H1 (cell line): ENCODE measurements around the gene ASTN2. TPM values are rescaled to one million over a fixed set of nuclear protein-coding genes. Genes with fewer than 3 reads are reported as not detected.

Experiments used
- CTCF ChIA-PET: fragments of 300-600 bp; sonication (Branson Sonifier 250); formaldehyde crosslinking; loops from one replicate; lab custom pipeline; 2021; ENCODE audit not compliant: partially characterized antibody; lab: Charles Lee
- POLR2A ChIA-PET: fragments of 300-600 bp; sonication (Branson Sonifier 250); formaldehyde crosslinking; loops from one replicate; lab custom pipeline; 2021; ENCODE audit warnings: inconsistent platforms; ENCODE audit not compliant: partially characterized antibody; lab: Charles Lee
- DNase-seq, 2 experiments: peaks; one replicate each; pipeline versions ENCODE4 v3.0.0 to v3.0.0-alpha.2; 2010 to 2022; ENCODE audit warnings: low spot score in 2 of 2, low read depth in 1 of 2, mixed read lengths in 1 of 2
- FAIRE-seq: peaks from 2 replicates; lab custom pipeline; 2011; peaks lifted over from hg19 to GRCh38; lab: Jason Lieb, UNC
- H2AFZ ChIP-seq: 2 replicates; pipeline ENCODE4 v1.8.1; 2012; ENCODE audit warnings: low read length, inconsistent platforms
- H2AK5ac ChIP-seq: 2 replicates; pipeline ENCODE4 v1.6.1; 2013; ENCODE audit warnings: low read depth, low read length
- H2BK120ac ChIP-seq: replicated peaks from 2 replicates; pipeline ENCODE3; 2013; ENCODE audit warnings: low read depth, low read length, inconsistent platforms
- H2BK12ac ChIP-seq: 2 replicates; pipeline ENCODE4 v1.6.1; 2013; ENCODE audit warnings: low read depth, low read length
- H2BK15ac ChIP-seq: 2 replicates; pipeline ENCODE4 v1.6.1; 2013; ENCODE audit warnings: low read length
- H2BK20ac ChIP-seq: 2 replicates; pipeline ENCODE4 v1.6.1; 2013; ENCODE audit warnings: low read length
- H2BK5ac ChIP-seq: 2 replicates; pipeline ENCODE4 v1.6.1; 2013; ENCODE audit warnings: low read depth, low read length
- H3K14ac ChIP-seq: 2 replicates; pipeline ENCODE4 v1.6.1; 2013; ENCODE audit warnings: inconsistent platforms; ENCODE audit not compliant: insufficient read length
- H3K18ac ChIP-seq: 2 replicates; pipeline ENCODE4 v1.6.1; 2013; ENCODE audit warnings: low read length; ENCODE audit errors: extremely low read depth
- H3K23ac ChIP-seq: 2 replicates; pipeline ENCODE4 v1.6.1; 2013; ENCODE audit warnings: inconsistent platforms; ENCODE audit not compliant: insufficient read length
- H3K23me2 ChIP-seq: 2 replicates; pipeline ENCODE4 v1.6.1; 2013; ENCODE audit warnings: low read depth, low read length
- H3K27ac ChIP-seq: 2 replicates; pipeline ENCODE4 v1.6.1; 2011; ENCODE audit warnings: low read depth, low read length, inconsistent platforms
- H3K27me3 ChIP-seq, 4 experiments: replicated peaks in 1 of 4; 1 replicate in 1 of 4; 2 replicates in 3 of 4; pipeline versions ENCODE4 v1.6.1 to v1.8.1; 2011 to 2013; ENCODE audit warnings: low read length in 3 of 4, mild to moderate bottlenecking in 3 of 4, inconsistent platforms in 2 of 4, mixed read lengths in 2 of 4, moderate library complexity in 1 of 4; ENCODE audit not compliant: control insufficient read depth in 3 of 4, insufficient read depth in 3 of 4; ENCODE audit errors: extremely low read depth in 1 of 4
- H3K36me3 ChIP-seq, 4 experiments: 2 replicates each; pipeline versions ENCODE4 v1.6.1 to v1.8.1; 2011 to 2013; ENCODE audit warnings: mild to moderate bottlenecking in 4 of 4, low read length in 3 of 4, moderate library complexity in 2 of 4, control low read depth in 1 of 4, inconsistent platforms in 1 of 4; ENCODE audit not compliant: insufficient read depth in 4 of 4, control insufficient read depth in 2 of 4
- H3K4ac ChIP-seq: replicated peaks from 2 replicates; pipeline ENCODE3; 2013; ENCODE audit warnings: low read length, low read depth, mixed read lengths, inconsistent platforms; ENCODE audit not compliant: insufficient read length
- H3K4me1 ChIP-seq, 4 experiments: replicated peaks in 1 of 4; 1 replicate in 1 of 4; 2 replicates in 3 of 4; pipeline versions ENCODE4 v1.6.1 to v1.8.1; 2011 to 2013; ENCODE audit warnings: low read length in 3 of 4, inconsistent platforms in 2 of 4, mixed read lengths in 1 of 4; ENCODE audit not compliant: insufficient read depth in 4 of 4, control insufficient read depth in 3 of 4
- H3K4me2 ChIP-seq, 2 experiments: 2 replicates each; pipeline versions ENCODE4 v1.6.1 to v1.8.1; 2011 to 2013; ENCODE audit warnings: low read depth in 2 of 2, low read length in 2 of 2, control low read depth in 1 of 2, inconsistent platforms in 1 of 2, mild to moderate bottlenecking in 1 of 2; ENCODE audit not compliant: insufficient read depth in 1 of 2
- H3K4me3 ChIP-seq, 4 experiments: fragments of 200-600, 300-600 bp in 1 of 4; sonication (generic), shearing (Covaris generic), sonication (Bioruptor Twin) in 1 of 4; 2 replicates each; pipeline versions ENCODE4 v1.5.1 to v1.8.1; 2011 to 2016; ENCODE audit warnings: low read length in 4 of 4, low read depth in 3 of 4, control low read depth in 2 of 4, inconsistent platforms in 2 of 4, mild to moderate bottlenecking in 2 of 4, mixed read lengths in 1 of 4, moderate library complexity in 1 of 4; ENCODE audit not compliant: insufficient read depth in 2 of 4; ENCODE audit errors: extremely low read depth in 1 of 4
- H3K56ac ChIP-seq: replicated peaks from 2 replicates; pipeline ENCODE3; 2013; ENCODE audit warnings: low read depth, mild to moderate bottlenecking, mixed read lengths, low read length, inconsistent platforms; ENCODE audit not compliant: insufficient read length
- H3K79me1 ChIP-seq: 2 replicates; pipeline ENCODE4 v1.6.1; 2013; ENCODE audit warnings: low read depth, low read length, control low read depth
- H3K79me2 ChIP-seq, 2 experiments: 2 replicates each; pipeline versions ENCODE4 v1.6.1 to v1.8.1; 2012 to 2013; ENCODE audit warnings: low read length in 2 of 2, mild to moderate bottlenecking in 2 of 2, inconsistent platforms in 1 of 2; ENCODE audit not compliant: insufficient read depth in 2 of 2, control insufficient read depth in 1 of 2
- H3K9ac ChIP-seq, 4 experiments: replicated peaks in 1 of 4; 1 replicate in 1 of 4; 2 replicates in 3 of 4; pipeline versions ENCODE4 v1.6.1 to v1.8.1; 2011 to 2013; ENCODE audit warnings: low read depth in 3 of 4, low read length in 3 of 4, control low read depth in 2 of 4, mild to moderate bottlenecking in 2 of 4, moderate library complexity in 2 of 4, inconsistent platforms in 1 of 4; ENCODE audit errors: extremely low read depth in 1 of 4
- H3K9me3 ChIP-seq, 2 experiments: 2 replicates each; pipeline versions ENCODE4 v1.6.1 to v1.8.1; 2012 to 2013; ENCODE audit warnings: mild to moderate bottlenecking in 2 of 2, moderate library complexity in 2 of 2, control low read depth in 1 of 2, inconsistent platforms in 1 of 2, low read depth in 1 of 2, low read length in 1 of 2, mixed read lengths in 1 of 2; ENCODE audit not compliant: insufficient read depth in 2 of 2
- H4K20me1 ChIP-seq, 2 experiments: replicated peaks in 1 of 2; 2 replicates each; pipeline versions ENCODE3 to v1.8.1; 2011 to 2013; ENCODE audit warnings: inconsistent platforms in 2 of 2, low read length in 2 of 2, mild to moderate bottlenecking in 1 of 2; ENCODE audit not compliant: insufficient read depth in 2 of 2, control insufficient read depth in 1 of 2
- H4K5ac ChIP-seq: 2 replicates; pipeline ENCODE4 v1.6.1; 2013; ENCODE audit warnings: low read length, low read depth, mixed read lengths, inconsistent platforms; ENCODE audit not compliant: insufficient read length
- H4K8ac ChIP-seq: 2 replicates; pipeline ENCODE4 v1.8.0; 2013; ENCODE audit warnings: mild to moderate bottlenecking, moderate library complexity, low read length, inconsistent platforms; ENCODE audit not compliant: insufficient read depth; ENCODE audit errors: extremely low read depth
- H4K91ac ChIP-seq: replicated peaks from 2 replicates; pipeline ENCODE3; 2013; ENCODE audit warnings: low read length, mixed read lengths, inconsistent platforms; ENCODE audit not compliant: insufficient read length
- ATF3 ChIP-seq: IDR thresholded peaks from 2 replicates; pipeline ENCODE4 v1.6.1; 2011; ENCODE audit warnings: low read depth, mild to moderate bottlenecking, low read length; ENCODE audit not compliant: insufficient read depth
- BACH1 ChIP-seq: IDR thresholded peaks from 2 replicates; pipeline ENCODE4 v1.6.1; 2012; ENCODE audit warnings: low read length, improper control_type of control experiment
- BRCA1 ChIP-seq: IDR thresholded peaks from 2 replicates; pipeline ENCODE4 v1.6.1; 2012; ENCODE audit warnings: low read depth, low read length, improper control_type of control experiment
- CBX5 ChIP-seq: fragments of 300-800, 300-1000 bp; sonication (generic); IDR thresholded peaks from 2 replicates; pipeline ENCODE4 v1.7.1; 2016; ENCODE audit warnings: antibody characterized with exemption, low read length, low read depth
- CBX8 ChIP-seq: fragments of 300-800, 300-1000 bp; sonication (generic); IDR thresholded peaks from 2 replicates; pipeline ENCODE4 v1.7.1; 2016; ENCODE audit warnings: low read depth, low read length, borderline replicate concordance
- CEBPB ChIP-seq: IDR thresholded peaks from 2 replicates; pipeline ENCODE4 v1.6.1; 2012; ENCODE audit warnings: low read depth, low read length
- EGR1 ChIP-seq: IDR thresholded peaks from 2 replicates; pipeline ENCODE4 v1.6.1; 2011; ENCODE audit warnings: low read depth, low read length, borderline replicate concordance
- GABPA ChIP-seq: IDR thresholded peaks from 2 replicates; pipeline ENCODE4 v1.6.1; 2011; ENCODE audit warnings: mild to moderate bottlenecking, low read length, moderate library complexity, borderline replicate concordance; ENCODE audit not compliant: insufficient read depth
- NRF1 ChIP-seq: IDR thresholded peaks from 2 replicates; pipeline ENCODE4 v1.6.1; 2011; ENCODE audit warnings: mild to moderate bottlenecking, low read depth, low read length, improper control_type of control experiment
- PHF8 ChIP-seq: fragments of 200-600 bp; sonication (generic); conservative IDR thresholded peaks from 2 replicates; pipeline ENCODE4 v1.7.1; 2012; ENCODE audit warnings: low read depth, mild to moderate bottlenecking, inconsistent platforms, low read length, moderate library complexity
- RNF2 ChIP-seq: fragments of 200-900, 300-1000 bp; sonication (generic); IDR thresholded peaks from 2 replicates; pipeline ENCODE4 v1.7.1; 2016; ENCODE audit warnings: borderline replicate concordance, low read depth, mild to moderate bottlenecking, antibody characterized with exemption, low read length; ENCODE audit not compliant: poor library complexity, severe bottlenecking; ENCODE audit errors: missing control alignments
- SIX5 ChIP-seq: IDR thresholded peaks from 2 replicates; pipeline ENCODE4 v1.6.1; 2011; ENCODE audit warnings: mild to moderate bottlenecking, low read depth, low read length
- ZNF274 ChIP-seq: IDR thresholded peaks from 2 replicates; pipeline ENCODE4 v1.7.0; 2012; ENCODE audit warnings: low read length, borderline replicate concordance; ENCODE audit errors: extremely low read depth
- WGBS, 2 experiments: shearing (Covaris generic) in 1 of 2; methylation state at CpG; one replicate each; pipeline versions ENCODE4 v1.1.6 to v1.1.7; 2013 to 2015; ENCODE audit warnings: low lambda C conversion rate in 2 of 2, mixed read lengths in 2 of 2, inconsistent platforms in 1 of 2, low coverage in 1 of 2, missing lambda C conversion rate in 1 of 2; ENCODE audit not compliant: insufficient replicate concordance in 2 of 2, insufficient coverage in 1 of 2, insufficient read length in 1 of 2; ENCODE audit errors: extremely low coverage in 1 of 2, missing lambda C conversion rate in 1 of 2; 5-methylcytosine and 5-hydroxymethylcytosine counted together
- polyA plus RNA-seq, 7 experiments: library from polyadenylated mRNA; depleted of rRNA in 3 of 7; stranded (reverse) in 5 of 7; unstranded in 2 of 7; fragments of >200 nt in 5 of 7; fragments of 200-250 nt in 2 of 7; gene quantifications; 1 replicate in 5 of 7; 2 replicates in 1 of 7; 4 replicates in 1 of 7; pipeline versions ENCODE4 v1.2.1 to v1.2.3, GENCODE V29; 2011 to 2013; ENCODE audit warnings: missing spikeins in 2 of 7, mixed read lengths in 2 of 7
- total RNA-seq: library from RNA; stranded (reverse); fragmentation: NEBNext Ultra II Directional; extraction: Animal tissue kit (Norgen Biotek cat#: 25700); gene quantifications from 2 replicates; pipeline ENCODE4 v1.2.1, GENCODE V29; 2021

Gene ASTN2
- total and polyA plus RNA-seq, 2 of the 8 experiments (the other 6 are each of a cell fraction or from before 2014, with no cell fraction given) = 8.2 to 13.7 TPM

GRCh38 chr9:116488373-116488772 is 926.5 kb downstream of the ASTN2 start:
- no peak overlapping the region for H2BK20ac ChIP-seq
- no peaks in the 10 kb centered on the region for H4K20me1 ChIP-seq
- H3K23ac ChIP-seq = no peak overlapping the region
- no peaks in the 10 kb centered on the region for H3K27me3 ChIP-seq
- H2BK12ac ChIP-seq = no peak overlapping the region
- H3K79me1 ChIP-seq = no peaks in the 10 kb centered on the region
- H3K4me1 ChIP-seq = peaks cover 0 to 4% (median 0%) of the 10 kb centered on the region in 4 experiments; a peak in 1 of 7 replicates
- ChIA-PET CTCF (interaction anchor here (0.7 to 7.9 kb wide), 3 partner anchors 6 to 336 kb away, joined by 3 to 51 read pairs (median 3); no protein-coding TSS in a partner anchor), POLR2A (no interaction called here)
- no peak overlapping the region for H4K8ac ChIP-seq
- no peak overlapping the region for H3K18ac ChIP-seq
- no peak overlapping the region for H3K4ac ChIP-seq
- H3K27ac ChIP-seq = no peak overlapping the region
- no peaks in the 10 kb centered on the region for H3K36me3 ChIP-seq
- H3K79me2 ChIP-seq = no peaks in the 10 kb centered on the region
- H4K91ac ChIP-seq = no peak overlapping the region
- FAIRE-seq = no peak
- TF ChIP-seq ATF3 (no peak), CEBPB (no peak), CBX8 (no peak), BACH1 (no peak), BRCA1 (no peak), SIX5 (no peak), ZNF274 (no peak), EGR1 (no peak), GABPA (no peak), NRF1 (no peak), RNF2 (no peak), PHF8 (no peak), CBX5 (no peak)
- H2BK120ac ChIP-seq = no peak overlapping the region
- H3K23me2 ChIP-seq = no peaks in the 10 kb centered on the region
- H2AK5ac ChIP-seq = no peak overlapping the region
- no peaks in the 10 kb centered on the region for H3K9me3 ChIP-seq
- no peak overlapping the region for H3K4me3 ChIP-seq
- WGBS, 2 experiments = 95% methylated on average over 1 of the region's 1 CpG; no CpG with 5 or more reads in 1 of the 2 experiments
- H4K5ac ChIP-seq = no peak overlapping the region
- H2BK5ac ChIP-seq = no peak overlapping the region
- H3K56ac ChIP-seq = no peak overlapping the region
- H3K4me2 ChIP-seq = no peak overlapping the region
- H3K14ac ChIP-seq = no peak overlapping the region
- no peak for DNase-seq
- no peak overlapping the region for H2AFZ ChIP-seq
- H3K9ac ChIP-seq = no peak overlapping the region
- H2BK15ac ChIP-seq = no peak overlapping the region
